Activated naive CD4-positive, alpha-beta T cell treated with anti-CD3 and anti-CD28 coated beads, Interleukin-2, amount 10 ng/mL, durations not matched to agents 7 days and 5 days (primary cell): Measurements from ENCODE around the gene GINS2.
A peak's percentile ranks its signal among the peaks of the same experiment; 100 is the strongest.

Experiments
- CTCF ChIA-PET: fragments of 350-600 bp; sonication (Branson Sonifier 250); formaldehyde crosslinking; loops from one replicate; lab custom pipeline; 2021; ENCODE audit warnings: antibody characterized with exemption; lab: Charles Lee
- DNase-seq: peaks from one replicate; pipeline ENCODE4 v3.0.0-alpha.2; 2020
- H3K27ac Mint-ChIP-seq: one replicate; pipeline ENCODE4 v1.8.0; 2021; ENCODE audit warnings: mild to moderate bottlenecking, moderate library complexity, mixed read lengths
- H3K27me3 Mint-ChIP-seq: one replicate; pipeline ENCODE4 v1.8.0; 2021; ENCODE audit warnings: mild to moderate bottlenecking, mixed read lengths
- H3K36me3 Mint-ChIP-seq: one replicate; pipeline ENCODE4 v1.8.0; 2021; ENCODE audit warnings: mixed read lengths
- H3K4me1 Mint-ChIP-seq: one replicate; pipeline ENCODE4 v1.8.0; 2021; ENCODE audit warnings: mixed read lengths
- H3K4me3 Mint-ChIP-seq: one replicate; pipeline ENCODE4 v1.8.0; 2021; ENCODE audit warnings: mild to moderate bottlenecking, moderate library complexity, mixed read lengths
- H3K9me3 Mint-ChIP-seq: one replicate; pipeline ENCODE4 v1.8.0; 2021; ENCODE audit warnings: mixed read lengths

The GINS2 gene

DNA sequence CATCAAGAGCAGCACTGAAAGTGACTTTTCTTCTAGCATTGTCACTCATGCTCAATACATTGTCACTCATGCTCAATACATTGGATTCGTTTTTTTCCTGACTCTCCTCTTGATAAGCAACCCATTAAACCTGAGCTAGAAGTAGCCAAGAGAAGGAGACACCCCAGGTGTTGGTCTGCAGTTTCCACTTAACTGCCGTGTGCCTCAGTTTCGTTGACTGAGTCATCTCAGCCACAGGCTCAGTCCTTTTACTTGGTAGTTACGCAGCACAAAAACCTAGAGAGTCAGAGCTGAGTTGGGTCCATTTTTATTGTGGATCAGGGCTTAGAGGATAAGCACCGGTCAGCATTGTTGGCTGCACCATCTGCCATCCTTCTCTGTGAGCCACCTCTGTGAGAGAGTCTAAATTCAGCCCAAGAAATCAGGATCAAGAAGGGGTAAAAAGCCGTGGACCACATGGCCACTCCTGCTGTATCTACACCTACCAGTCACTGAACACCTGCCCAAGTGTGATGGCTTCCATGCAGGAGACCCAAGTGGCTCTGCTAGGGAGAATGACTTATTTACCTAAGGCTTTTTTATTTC lies 11.3 kb downstream of the GINS2 start:
- H3K9me3 Mint-ChIP-seq, result no peaks in the 10 kb centered on the region
- CTCF ChIA-PET, result no interaction called here
- DNase-seq, result no peak
- H3K27me3 Mint-ChIP-seq, result no peaks in the 10 kb centered on the region
- no peak overlapping the region for H3K4me3 Mint-ChIP-seq
- no peak overlapping the region for H3K27ac Mint-ChIP-seq
- H3K4me1 Mint-ChIP-seq, result peaks cover 13% of the 10 kb centered on the region
- peaks cover 45% of the 10 kb centered on the region for H3K36me3 Mint-ChIP-seq

DNA sequence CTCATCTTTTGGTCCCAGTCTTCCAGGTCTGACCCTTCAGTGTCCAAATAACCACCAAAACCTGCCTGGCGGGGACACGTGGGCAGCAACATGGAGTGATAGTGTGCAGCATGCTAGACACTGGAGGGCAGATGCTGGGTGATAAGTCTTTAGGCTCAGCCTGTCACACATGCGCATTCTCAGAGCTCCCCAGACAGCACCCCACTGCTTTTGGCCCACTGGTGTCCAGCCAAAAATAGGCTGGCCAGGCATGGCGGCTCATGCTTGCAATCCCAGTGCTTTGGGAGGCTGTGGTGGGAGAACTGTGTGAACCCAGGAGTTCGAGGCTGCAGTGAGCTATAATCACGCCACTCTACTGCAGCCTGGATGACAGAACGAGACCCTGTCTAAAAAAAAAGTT lies 12.3 kb downstream of the GINS2 start:
- H3K4me3 Mint-ChIP-seq, result no peak overlapping the region
- no peaks in the 10 kb centered on the region for H3K9me3 Mint-ChIP-seq
- H3K27me3 Mint-ChIP-seq, result no peaks in the 10 kb centered on the region
- H3K27ac Mint-ChIP-seq, result no peak overlapping the region
- DNase-seq, result no peak
- CTCF ChIA-PET, result interaction anchor here (0.8 kb wide), 1 partner anchor 36 kb away, joined by 3 read pairs; no protein-coding TSS in a partner anchor
- H3K4me1 Mint-ChIP-seq, result peaks cover 13% of the 10 kb centered on the region
- H3K36me3 Mint-ChIP-seq, result peaks cover 45% of the 10 kb centered on the region

DNA sequence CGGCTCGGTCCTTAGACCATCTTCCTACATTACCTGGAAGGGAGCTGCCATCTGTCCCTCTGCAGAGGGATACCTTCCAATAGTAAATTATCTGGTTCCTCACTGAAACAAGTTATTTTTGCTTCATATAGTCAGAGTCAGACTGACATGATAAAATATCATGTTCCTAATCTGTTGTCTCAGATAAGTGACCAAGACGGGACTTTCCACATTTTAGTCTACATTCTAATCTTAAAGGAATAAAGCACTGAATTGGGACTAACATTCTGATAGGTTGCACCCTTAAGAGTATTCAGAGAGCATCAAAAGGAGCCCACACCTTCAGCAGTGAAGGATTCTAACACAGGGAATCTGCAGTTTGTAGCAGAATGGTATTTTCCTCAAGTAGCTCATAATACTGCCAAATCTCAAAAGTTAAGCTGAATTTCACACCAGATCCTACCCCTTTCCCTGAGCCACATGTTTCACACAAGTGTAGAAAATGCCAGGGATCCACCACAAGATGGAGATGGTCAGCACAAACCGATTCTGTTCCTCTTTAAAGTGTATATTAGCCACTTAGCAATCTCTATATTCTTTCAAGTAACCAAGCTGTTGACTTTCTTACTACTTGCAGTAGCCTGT lies 13.4 kb downstream of the GINS2 start:
- Mint-ChIP-seq H3K27ac (peak overlapping the region; percentile 16), H3K27me3 (no peaks in the 10 kb centered on the region)
- CTCF ChIA-PET, result interaction anchor here (1.1 to 1.5 kb wide), 3 partner anchors 9 to 16 kb away, joined by 3 to 4 read pairs (median 4); no protein-coding TSS in a partner anchor

DNA sequence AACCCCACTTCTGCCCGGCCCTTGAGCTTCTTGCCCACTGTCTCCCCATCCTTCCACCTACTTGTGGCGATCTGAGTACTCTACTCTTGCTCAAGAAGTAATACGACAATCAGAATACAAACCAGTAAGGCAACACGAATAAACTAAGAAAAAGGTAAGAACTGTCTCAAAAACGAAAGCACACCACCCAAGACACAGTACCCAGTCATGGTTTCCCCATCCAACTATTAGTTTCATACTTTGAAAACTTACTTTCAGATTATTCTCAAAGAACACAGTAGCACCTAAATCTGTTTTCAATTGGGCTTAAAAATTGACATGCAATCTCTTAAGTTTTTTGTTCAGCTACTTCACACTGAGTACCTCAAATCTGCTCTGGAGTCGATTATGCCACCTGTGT lies 13.9 kb downstream of the GINS2 start:
- H3K9me3 Mint-ChIP-seq, result no peaks in the 10 kb centered on the region
- H3K4me3 Mint-ChIP-seq, result no peak overlapping the region
- peaks cover 42% of the 10 kb centered on the region for H3K36me3 Mint-ChIP-seq
- peaks cover 2% of the 10 kb centered on the region for H3K4me1 Mint-ChIP-seq
- H3K27ac Mint-ChIP-seq, result peak overlapping the region; percentile 16
- DNase-seq, result no peak
- H3K27me3 Mint-ChIP-seq, result no peaks in the 10 kb centered on the region
- CTCF ChIA-PET, result interaction anchor here (1.2 to 2.0 kb wide), 3 partner anchors 10 to 44 kb away, joined by 4 to 5 read pairs (median 4); no protein-coding TSS in a partner anchor

More for the DNA sequence above, 13.4 kb downstream of the GINS2 start:
- Mint-ChIP-seq H3K9me3 (no peaks in the 10 kb centered on the region), H3K4me1 (peaks cover 4% of the 10 kb centered on the region), H3K4me3 (no peak overlapping the region), H3K36me3 (peaks cover 41% of the 10 kb centered on the region)
- DNase-seq, result no peak

DNA sequence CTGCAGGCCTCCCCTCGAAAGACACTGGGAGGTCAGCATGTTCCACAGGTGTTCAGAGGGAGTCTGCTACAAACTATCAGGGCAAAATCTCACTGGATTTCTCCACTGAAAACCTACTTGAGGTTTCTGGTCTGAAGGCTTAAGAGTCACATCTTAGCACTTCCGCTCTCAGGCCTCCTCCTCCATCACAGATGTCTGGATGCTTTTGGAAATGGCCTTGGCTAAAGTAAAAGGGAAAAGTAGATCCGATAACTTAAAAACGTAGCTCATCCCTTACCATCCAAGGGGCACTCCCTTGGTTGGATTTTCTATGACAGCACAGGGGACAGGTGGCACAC lies 14.4 kb downstream of the GINS2 start:
- Mint-ChIP-seq H3K9me3 (no peaks in the 10 kb centered on the region), H3K27me3 (no peaks in the 10 kb centered on the region), H3K36me3 (peaks cover 44% of the 10 kb centered on the region), H3K4me3 (no peak overlapping the region), H3K27ac (no peak overlapping the region), H3K4me1 (peaks cover 2% of the 10 kb centered on the region)
- CTCF ChIA-PET, result interaction anchor here (1.5 to 2.0 kb wide), 2 partner anchors 10 to 44 kb away, joined by 4 to 5 read pairs; no protein-coding TSS in a partner anchor
- DNase-seq, result no peak

DNA sequence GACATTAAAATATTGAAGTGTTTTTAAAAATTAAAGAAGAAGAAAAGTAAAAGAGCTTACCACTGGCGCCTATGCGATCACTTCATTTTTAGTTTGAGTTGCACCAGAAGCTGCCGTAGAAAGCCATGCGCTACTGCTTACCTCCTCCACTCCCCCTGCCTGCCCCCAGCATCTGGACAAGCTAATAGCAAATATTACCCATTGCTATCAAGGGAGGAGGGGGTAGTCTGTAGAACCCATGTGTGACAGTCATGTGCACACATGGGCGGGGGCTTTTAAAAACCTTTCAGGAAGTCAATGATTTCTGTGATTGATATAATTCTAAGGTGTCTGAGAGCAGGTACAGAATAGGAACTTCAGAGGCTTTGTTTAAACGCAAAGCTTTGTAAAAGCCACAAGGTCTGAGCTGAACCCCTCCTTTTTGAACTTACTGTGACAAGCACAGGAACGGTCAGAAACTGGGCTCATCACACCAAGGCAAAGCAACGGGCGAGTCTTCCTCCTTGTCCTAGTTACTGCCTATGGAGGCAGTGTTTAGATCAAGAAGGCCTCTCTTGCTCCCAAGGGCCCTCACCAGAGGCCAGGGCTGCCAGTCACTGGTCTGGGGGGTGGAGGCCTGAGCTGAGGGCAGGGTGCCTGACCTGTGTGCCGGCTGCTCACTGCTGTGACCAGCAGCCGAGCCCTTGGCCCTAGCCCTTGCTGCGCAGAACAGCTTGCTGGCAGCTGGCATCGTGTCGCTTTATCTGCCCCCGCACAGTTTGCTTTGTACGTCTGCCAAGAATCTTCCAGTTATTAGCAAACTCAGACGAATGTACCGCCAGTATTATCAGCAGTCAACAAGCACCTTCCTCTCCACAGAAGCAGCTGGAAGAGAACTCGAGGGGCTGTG lies 15.0 kb downstream of the GINS2 start:
- CTCF ChIA-PET, result interaction anchor here (1.5 to 2.0 kb wide), 2 partner anchors 11 to 45 kb away, joined by 4 to 5 read pairs; no protein-coding TSS in a partner anchor
- H3K27ac Mint-ChIP-seq, result no peak overlapping the region
- no peak overlapping the region for H3K4me3 Mint-ChIP-seq
- peaks cover 45% of the 10 kb centered on the region for H3K36me3 Mint-ChIP-seq
- no peaks in the 10 kb centered on the region for H3K27me3 Mint-ChIP-seq
- peaks cover 2% of the 10 kb centered on the region for H3K4me1 Mint-ChIP-seq
- no peaks in the 10 kb centered on the region for H3K9me3 Mint-ChIP-seq
- DNase-seq, result no peak

DNA sequence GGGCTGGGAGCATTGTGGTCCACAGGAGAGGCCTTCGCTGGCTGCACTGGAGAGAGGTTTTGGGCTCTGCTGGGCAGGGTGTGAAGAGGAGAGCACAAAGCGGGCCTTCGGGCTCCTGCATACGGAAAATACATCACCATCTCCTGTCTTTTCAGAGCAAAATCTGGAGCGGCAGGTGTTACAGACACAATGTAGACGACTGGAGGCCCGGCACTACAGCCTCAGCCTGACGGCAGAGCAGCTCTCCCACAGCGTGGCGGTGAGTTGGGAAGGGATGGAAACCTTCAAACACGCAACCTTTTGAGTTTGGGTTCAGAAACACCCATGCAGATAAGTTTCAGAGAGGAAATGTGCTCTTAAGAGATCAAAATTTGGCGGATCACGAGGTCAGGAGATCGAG lies 17.9 kb downstream of the GINS2 start:
- H3K27ac Mint-ChIP-seq, result no peak overlapping the region
- CTCF ChIA-PET, result no interaction called here
- no peaks in the 10 kb centered on the region for H3K9me3 Mint-ChIP-seq
- peaks cover 2% of the 10 kb centered on the region for H3K4me1 Mint-ChIP-seq
- no peak for DNase-seq
- H3K4me3 Mint-ChIP-seq, result no peak overlapping the region
- H3K27me3 Mint-ChIP-seq, result no peaks in the 10 kb centered on the region
- H3K36me3 Mint-ChIP-seq, result peaks cover 43% of the 10 kb centered on the region

DNA sequence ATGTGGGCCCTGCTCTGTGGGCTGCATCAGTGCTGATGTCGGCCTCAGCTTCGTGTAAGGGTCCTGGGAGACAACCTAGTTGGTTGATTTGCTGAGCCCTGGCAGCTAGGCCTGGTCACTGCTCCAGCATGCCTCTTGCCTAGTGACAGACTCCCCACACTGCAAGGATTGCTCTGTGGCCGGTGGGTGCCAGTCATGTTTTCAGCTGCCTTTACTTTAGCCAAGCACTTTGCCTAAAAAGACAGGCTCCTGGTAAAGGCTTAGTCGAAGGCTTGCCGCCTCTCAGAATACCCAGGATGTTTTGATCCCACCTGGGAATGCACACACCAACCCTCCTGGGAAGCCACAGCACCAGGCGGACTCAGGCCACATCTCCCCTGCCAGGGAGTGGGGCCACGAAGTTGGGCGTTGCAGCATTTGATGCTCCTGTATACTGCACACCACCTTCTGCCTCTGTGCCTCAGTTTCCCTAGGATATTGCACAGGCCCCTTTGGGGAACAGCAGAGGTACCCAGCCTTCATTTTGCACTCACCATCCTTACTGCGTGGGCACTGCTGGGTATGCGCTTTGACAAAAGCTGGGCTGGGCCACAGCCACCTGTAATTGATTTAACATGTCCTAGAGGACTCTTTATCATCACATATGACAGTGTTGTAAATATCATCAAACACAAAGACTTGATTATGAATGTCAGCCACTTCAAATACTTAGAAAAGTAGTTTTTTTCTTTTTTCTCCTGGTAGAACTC lies 19.9 kb downstream of the GINS2 start:
- Mint-ChIP-seq H3K27ac (no peak overlapping the region), H3K36me3 (peaks cover 33% of the 10 kb centered on the region), H3K4me1 (no peaks in the 10 kb centered on the region), H3K9me3 (no peaks in the 10 kb centered on the region), H3K4me3 (no peak overlapping the region), H3K27me3 (no peaks in the 10 kb centered on the region)
- CTCF ChIA-PET, result no interaction called here
- DNase-seq, result no peak

DNA sequence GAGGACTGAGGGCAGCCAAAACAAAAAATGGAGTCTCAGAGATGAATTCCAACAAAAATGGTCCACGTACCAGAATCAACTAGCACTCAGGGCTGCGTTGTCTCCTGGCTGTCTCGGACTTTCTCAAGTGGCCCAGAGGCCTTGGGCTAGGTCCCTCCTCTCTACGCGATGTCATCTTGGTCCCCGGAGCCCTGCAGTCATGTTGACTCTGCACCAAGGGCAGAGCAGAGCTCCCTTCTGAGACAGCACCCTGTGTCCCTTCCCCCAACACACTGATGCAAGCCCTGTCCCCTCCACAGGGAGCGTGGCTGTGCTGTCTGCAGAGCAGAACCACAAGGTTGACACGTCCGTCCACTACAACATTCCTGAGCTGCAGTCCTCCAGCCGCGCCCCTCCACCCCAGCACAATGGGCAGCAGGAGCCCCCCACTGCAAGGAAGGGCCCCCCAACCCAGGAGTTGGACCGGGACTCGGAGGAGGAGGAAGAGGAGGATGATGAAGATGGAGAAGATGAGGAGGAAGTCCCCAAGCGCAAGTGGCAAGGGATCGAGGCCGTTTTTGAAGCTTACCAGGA lies 20.8 kb downstream of the GINS2 start:
- no peak overlapping the region for H3K27ac Mint-ChIP-seq
- no peak overlapping the region for H3K4me3 Mint-ChIP-seq
- DNase-seq, result no peak
- CTCF ChIA-PET, result no interaction called here
- H3K9me3 Mint-ChIP-seq, result no peaks in the 10 kb centered on the region
- no peaks in the 10 kb centered on the region for H3K27me3 Mint-ChIP-seq
- peaks cover 32% of the 10 kb centered on the region for H3K36me3 Mint-ChIP-seq
- H3K4me1 Mint-ChIP-seq, result no peaks in the 10 kb centered on the region

DNA sequence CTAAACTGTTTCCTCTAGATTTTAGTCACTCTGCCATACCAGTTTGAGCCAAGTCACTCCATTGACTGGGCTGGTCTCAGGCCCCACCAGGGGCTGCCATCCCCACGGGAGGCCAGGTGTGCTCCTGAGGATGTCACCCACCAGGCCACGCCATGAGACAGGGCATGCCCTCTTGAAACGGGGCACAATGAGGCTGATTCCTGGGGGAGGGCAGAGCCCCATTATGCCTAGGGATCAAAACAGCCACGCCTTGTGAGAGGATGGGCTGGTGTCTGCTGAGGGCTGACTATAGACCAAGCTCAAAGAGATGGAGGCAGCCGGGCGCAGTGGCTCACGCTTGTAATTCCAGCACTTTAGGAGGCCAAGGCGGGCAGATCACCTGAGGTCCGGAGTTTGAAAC lies 21.5 kb downstream of the GINS2 start:
- DNase-seq, result no peak
- H3K27me3 Mint-ChIP-seq, result no peaks in the 10 kb centered on the region
- H3K4me3 Mint-ChIP-seq, result no peak overlapping the region
- CTCF ChIA-PET, result interaction anchor here (0.9 kb wide), 1 partner anchor 9 kb away, joined by 3 read pairs; no protein-coding TSS in a partner anchor
- H3K4me1 Mint-ChIP-seq, result no peaks in the 10 kb centered on the region
- peaks cover 27% of the 10 kb centered on the region for H3K36me3 Mint-ChIP-seq
- H3K9me3 Mint-ChIP-seq, result no peaks in the 10 kb centered on the region
- no peak overlapping the region for H3K27ac Mint-ChIP-seq

DNA sequence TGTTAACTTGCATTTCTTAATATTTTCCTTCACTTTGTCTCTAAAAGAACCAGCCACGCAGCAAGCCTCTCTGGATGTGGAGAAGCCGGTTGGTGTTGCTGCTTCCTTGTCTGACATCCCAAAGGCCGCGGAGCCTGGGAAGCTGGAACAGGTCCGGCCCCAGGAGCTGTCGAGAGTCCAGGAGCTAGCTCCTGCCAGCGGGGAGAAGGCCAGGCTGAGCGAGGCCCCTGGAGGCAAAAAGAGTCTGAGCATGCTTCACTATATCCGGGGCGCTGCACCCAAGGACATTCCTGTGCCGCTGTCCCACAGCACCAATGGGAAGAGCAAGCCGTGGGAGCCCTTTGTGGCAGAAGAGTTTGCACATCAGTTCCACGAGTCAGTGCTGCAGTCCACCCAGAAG lies 22.8 kb downstream of the GINS2 start:
- Mint-ChIP-seq H3K4me3 (no peak overlapping the region), H3K4me1 (no peaks in the 10 kb centered on the region), H3K9me3 (no peaks in the 10 kb centered on the region), H3K36me3 (peaks cover 26% of the 10 kb centered on the region), H3K27me3 (no peaks in the 10 kb centered on the region), H3K27ac (peak overlapping the region; percentile 24)
- DNase-seq, result no peak
- CTCF ChIA-PET, result interaction anchor here (1.2 kb wide), 1 partner anchor 53 kb away, joined by 3 read pairs; no protein-coding TSS in a partner anchor

DNA sequence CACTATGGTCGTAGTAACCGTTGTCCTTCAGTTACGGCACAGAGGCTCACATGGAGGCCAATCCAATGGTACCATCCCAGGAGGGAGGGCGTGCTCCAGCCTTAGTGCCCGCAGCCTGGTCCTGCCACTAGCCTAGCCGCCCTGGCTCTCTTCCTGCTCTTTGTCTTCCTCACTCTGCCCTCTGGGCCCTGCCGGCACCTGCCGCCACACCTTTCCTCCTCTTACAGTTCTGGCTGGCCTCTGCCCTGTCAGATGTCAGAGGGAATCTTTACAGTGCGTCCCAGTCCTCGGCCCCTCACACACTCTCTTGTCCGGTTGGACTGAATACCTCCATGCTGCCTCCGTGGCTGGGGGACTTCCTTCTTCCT lies 23.4 kb downstream of the GINS2 start:
- H3K4me1 Mint-ChIP-seq, result no peaks in the 10 kb centered on the region
- H3K36me3 Mint-ChIP-seq, result peaks cover 21% of the 10 kb centered on the region
- H3K27me3 Mint-ChIP-seq, result no peaks in the 10 kb centered on the region
- H3K9me3 Mint-ChIP-seq, result no peaks in the 10 kb centered on the region
- no peak for DNase-seq
- CTCF ChIA-PET, result interaction anchor here (1.2 kb wide), 1 partner anchor 54 kb away, joined by 3 read pairs; no protein-coding TSS in a partner anchor
- H3K4me3 Mint-ChIP-seq, result no peak overlapping the region
- H3K27ac Mint-ChIP-seq, result no peak overlapping the region

DNA sequence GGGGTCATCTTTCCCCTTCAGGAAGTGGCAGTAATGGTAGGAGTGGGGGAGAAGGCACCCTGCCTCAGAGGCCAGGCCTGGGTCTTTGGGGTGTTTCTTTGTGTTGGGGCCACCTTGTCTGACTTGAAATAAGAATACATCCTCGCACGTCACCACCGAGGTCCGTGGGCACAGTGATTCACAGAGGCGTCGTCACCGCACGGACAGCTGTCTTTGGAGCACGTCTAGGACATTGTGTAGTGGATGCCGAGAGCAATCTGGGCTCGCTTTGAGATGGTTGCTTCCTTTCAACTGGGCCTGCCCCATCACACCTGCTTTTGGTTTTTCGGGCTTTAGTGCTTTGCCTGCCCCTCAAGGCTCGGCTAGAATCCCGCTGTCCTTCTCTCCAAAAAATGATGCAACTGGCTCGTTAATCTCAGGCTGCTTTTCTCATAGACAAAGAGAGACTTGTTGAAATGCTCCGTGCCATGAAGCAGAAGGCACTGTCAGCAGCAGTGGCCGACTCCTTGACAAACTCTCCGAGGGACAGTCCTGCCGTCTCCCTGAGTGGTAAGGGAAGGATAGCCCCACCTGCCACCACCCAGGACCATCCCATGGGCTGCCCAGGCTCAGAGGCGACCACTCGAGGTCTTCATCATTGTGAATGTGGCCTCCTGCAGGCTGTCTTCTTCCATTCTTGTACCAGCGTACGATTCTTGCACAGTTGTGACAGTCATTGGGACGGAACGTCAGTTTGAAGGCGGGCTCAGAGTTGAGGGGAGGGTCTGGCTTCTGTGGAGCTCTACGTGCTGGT lies 24.0 kb downstream of the GINS2 start:
- Mint-ChIP-seq H3K27me3 (no peaks in the 10 kb centered on the region), H3K9me3 (no peaks in the 10 kb centered on the region), H3K4me1 (no peaks in the 10 kb centered on the region), H3K36me3 (peaks cover 18% of the 10 kb centered on the region), H3K27ac (peak overlapping the region; percentile 37), H3K4me3 (no peak overlapping the region)
- CTCF ChIA-PET, result no interaction called here
- no peak for DNase-seq
